ENCODE results near the gene CPZ. TPM values are rescaled to one million over a fixed set of nuclear protein-coding genes. Genes with fewer than 3 reads are reported as not detected.
"Not testable (repeated sequence)": the region's sequence is repeated elsewhere in the genome, so short reads cannot be mapped to it uniquely, and the experiment has no call there.

Gene CPZ
- total RNA-seq, 1 donor from 2014 or later = not detected

DNA sequence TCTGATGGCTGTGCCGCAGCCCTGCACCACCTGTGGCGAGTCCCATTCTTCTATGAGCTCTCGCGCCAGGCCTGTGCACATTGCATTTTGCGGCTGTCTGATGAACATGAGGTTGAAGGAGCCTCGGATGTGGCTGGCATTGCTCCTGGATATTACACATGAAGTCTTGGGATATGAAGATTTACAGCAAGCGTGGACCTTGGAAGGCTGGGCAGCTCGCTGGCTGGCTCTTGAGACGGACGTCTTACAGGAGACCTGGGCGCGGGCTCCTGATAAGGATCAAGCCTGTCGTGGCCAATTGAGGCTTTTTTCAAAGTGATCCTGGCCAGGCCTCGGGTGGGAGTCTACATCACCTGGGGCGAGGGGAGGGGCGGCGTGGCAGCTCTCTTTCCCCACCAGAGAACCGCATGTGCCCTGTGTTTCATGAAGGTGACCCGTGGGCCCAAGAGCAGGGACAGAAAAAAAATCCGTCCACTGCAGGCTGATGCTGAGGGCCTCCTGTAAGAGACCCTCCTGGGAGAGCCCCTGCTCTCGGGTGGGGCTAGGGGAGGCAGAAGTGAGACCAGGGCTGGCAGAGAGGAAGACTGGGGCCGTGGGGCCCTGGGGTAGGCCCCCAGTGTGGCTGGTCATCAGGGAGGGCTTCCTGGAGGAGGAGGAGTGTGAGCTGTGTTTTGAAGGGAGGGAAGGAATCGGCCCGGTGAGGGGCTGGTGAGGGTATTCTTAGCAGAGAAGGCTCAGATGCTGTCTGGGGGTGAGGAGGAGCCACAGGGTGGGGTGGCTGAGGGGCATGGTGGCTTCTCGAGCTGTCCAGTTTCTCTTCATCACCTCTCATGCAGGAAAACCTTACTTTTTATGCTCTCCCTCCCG, 23.6 kb downstream of the CPZ start:
- intact Hi-C loops (cut with micrococcal nuclease) = no loop called here
- no peak overlapping the region for H3K4me3 Mint-ChIP-seq (ENCODE audit: low read depth)
- H3K27ac Mint-ChIP-seq = no peak overlapping the region
- no peaks in the 10 kb centered on the region for H3K27me3 Mint-ChIP-seq (ENCODE audit: low read depth)
- no peak for DNase-seq (ENCODE audit: low spot score)
- H3K36me3 Mint-ChIP-seq (ENCODE audit: low read depth) = no peaks in the 10 kb centered on the region
- H3K4me1 Mint-ChIP-seq (ENCODE audit: low read depth) = no peaks in the 10 kb centered on the region
- no peaks in the 10 kb centered on the region for H3K9me3 Mint-ChIP-seq

DNA sequence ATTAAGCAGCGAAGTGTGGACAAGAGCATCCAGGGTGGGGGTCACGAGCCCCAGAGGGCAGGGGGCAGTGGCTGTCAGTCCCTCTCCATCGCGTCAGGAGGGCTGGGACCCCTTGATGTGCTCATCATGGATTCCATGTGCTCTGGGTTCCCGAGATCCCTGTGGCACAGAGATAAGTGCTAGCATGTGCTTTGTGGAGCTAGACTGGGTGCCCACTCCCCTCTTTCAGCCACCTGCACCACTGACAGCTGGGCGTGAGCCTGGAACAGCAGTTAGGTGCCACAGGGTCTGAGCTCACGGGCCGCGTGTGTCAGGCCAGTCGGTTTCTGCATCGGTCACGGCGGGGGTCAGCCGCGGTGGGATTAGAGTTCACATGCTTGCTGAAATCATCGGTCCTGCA, 24.3 kb downstream of the CPZ start:
- no peaks in the 10 kb centered on the region for H3K27me3 Mint-ChIP-seq (ENCODE audit: low read depth)
- intact Hi-C loops (cut with micrococcal nuclease) = no loop called here
- DNase-seq (ENCODE audit: low spot score) = no peak
- no peaks in the 10 kb centered on the region for H3K36me3 Mint-ChIP-seq (ENCODE audit: low read depth)
- H3K9me3 Mint-ChIP-seq = no peaks in the 10 kb centered on the region
- H3K27ac Mint-ChIP-seq = no peak overlapping the region
- no peak overlapping the region for H3K4me3 Mint-ChIP-seq (ENCODE audit: low read depth)
- no peaks in the 10 kb centered on the region for H3K4me1 Mint-ChIP-seq (ENCODE audit: low read depth)

DNA sequence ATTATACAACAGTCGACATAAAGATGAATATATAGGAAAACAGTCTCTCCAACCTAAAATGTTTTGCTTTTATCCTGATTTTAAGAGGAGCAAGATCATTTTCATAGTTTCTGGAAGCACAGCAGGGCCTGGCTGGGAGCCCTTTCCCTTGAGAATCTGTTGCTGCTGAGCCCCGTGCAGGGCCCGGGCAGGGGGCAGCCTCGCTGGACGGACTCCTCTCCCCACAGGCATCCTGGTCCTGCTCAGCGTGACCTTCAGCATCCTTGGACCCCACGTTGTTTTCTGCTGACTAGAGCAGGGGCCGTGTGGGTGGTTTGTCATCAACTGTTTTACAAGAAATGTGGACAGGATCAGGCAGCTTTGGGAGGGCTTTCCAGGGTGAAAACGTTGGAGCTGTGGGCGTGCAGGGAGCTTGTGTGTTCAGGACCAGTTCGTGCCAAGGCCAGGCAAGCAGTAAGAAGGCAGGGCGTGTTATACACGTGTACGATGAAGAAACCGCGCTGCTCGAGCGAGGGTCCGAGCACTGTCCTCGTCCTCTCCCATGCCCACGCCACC, 25.0 kb downstream of the CPZ start:
- Mint-ChIP-seq H3K36me3 (ENCODE audit: low read depth) (no peaks in the 10 kb centered on the region), H3K9me3 (no peaks in the 10 kb centered on the region), H3K27ac (no peak overlapping the region), H3K27me3 (ENCODE audit: low read depth) (no peaks in the 10 kb centered on the region), H3K4me3 (ENCODE audit: low read depth) (no peak overlapping the region), H3K4me1 (ENCODE audit: low read depth) (no peaks in the 10 kb centered on the region)
- intact Hi-C loops (cut with micrococcal nuclease) = no loop called here
- DNase-seq (ENCODE audit: low spot score) = no peak

DNA sequence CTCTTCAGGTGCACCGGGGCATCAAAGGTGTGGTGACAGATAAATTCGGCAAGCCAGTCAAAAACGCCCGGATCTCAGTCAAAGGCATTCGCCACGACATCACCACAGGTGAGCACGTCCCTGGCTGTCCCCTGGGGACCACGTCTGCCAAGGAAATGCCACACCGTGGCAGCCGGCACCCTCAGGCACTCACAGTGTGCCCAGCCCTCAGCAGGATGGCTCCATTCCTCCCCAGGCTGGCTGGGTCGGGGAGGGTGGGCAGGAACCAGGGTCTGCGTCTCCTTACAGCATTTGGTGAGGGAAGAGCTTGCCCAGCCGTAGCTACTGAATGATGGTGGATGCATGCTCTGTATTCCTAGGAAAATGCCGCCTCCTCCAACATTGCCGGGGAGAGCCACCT, 25.9 kb downstream of the CPZ start:
- Mint-ChIP-seq H3K4me3 (ENCODE audit: low read depth) (no peak overlapping the region), H3K4me1 (ENCODE audit: low read depth) (no peaks in the 10 kb centered on the region), H3K36me3 (ENCODE audit: low read depth) (no peaks in the 10 kb centered on the region), H3K27me3 (ENCODE audit: low read depth) (no peaks in the 10 kb centered on the region), H3K27ac (no peak overlapping the region), H3K9me3 (no peaks in the 10 kb centered on the region)
- no peak for DNase-seq (ENCODE audit: low spot score)
- intact Hi-C loops (cut with micrococcal nuclease) = no loop called here

DNA sequence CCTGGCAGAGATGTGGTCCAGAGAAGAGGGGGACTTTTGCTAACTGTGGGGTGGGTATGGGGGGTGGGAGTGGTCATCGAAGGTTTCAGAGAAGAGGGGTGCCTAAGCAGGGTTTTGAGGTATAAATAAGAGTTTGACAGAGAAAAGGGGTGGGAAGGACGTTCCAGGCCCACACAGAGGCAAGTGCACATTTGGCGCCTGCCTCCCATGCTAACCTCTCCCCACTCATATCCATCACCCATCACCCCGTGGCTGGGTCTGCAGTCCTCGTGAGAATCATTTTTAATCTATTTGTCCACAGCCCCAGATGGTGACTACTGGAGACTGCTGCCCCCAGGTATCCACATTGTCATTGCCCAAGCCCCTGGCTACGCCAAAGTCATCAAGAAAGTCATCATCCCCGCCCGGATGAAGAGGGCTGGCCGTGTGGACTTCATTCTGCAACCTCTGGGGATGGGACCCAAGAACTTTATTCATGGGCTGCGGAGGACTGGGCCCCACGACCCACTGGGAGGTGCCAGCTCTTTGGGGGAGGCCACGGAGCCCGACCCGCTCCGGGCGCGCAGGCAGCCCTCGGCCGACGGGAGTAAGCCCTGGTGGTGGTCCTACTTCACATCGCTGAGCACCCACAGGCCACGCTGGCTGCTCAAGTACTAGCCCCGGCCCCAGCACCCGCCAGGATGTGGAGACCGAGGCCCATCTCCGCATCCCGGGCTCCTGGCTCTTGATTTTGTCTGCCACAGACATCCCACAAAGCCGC, 26.6 kb downstream of the CPZ start:
- Mint-ChIP-seq H3K27ac (no peak overlapping the region), H3K9me3 (no peaks in the 10 kb centered on the region), H3K4me1 (ENCODE audit: low read depth) (no peaks in the 10 kb centered on the region), H3K4me3 (ENCODE audit: low read depth) (no peak overlapping the region), H3K27me3 (ENCODE audit: low read depth) (no peaks in the 10 kb centered on the region), H3K36me3 (ENCODE audit: low read depth) (no peaks in the 10 kb centered on the region)
- DNase-seq (ENCODE audit: low spot score) = no peak
- intact Hi-C loops (cut with micrococcal nuclease) = no loop called here

DNA sequence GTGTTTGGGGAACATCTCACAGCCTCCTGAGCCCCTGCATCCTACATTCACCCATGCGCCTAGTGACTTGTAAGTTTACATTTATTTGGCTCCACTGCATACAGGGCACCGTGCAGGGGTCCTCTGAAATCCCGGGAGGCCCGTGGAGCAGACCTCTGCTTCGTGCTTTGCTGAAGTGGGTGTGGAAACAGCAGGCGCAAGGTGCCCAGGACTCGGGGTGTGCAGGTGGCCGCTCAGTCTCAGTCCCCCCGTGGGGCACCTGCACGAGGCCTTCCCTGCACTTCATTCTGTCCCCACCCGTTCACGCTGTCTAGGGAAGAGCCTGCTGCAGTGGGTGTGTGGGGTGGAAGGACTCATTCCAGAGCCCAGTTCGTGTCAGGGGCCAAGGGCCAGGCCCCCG, 28.6 kb downstream of the CPZ start:
- H3K27me3 Mint-ChIP-seq (ENCODE audit: low read depth); H3K4me1 Mint-ChIP-seq (ENCODE audit: low read depth); H3K4me3 Mint-ChIP-seq (ENCODE audit: low read depth); H3K9me3 Mint-ChIP-seq; H3K27ac Mint-ChIP-seq; intact Hi-C loops (cut with micrococcal nuclease); DNase-seq (ENCODE audit: low spot score); H3K36me3 Mint-ChIP-seq (ENCODE audit: low read depth): not testable (repeated sequence)

DNA sequence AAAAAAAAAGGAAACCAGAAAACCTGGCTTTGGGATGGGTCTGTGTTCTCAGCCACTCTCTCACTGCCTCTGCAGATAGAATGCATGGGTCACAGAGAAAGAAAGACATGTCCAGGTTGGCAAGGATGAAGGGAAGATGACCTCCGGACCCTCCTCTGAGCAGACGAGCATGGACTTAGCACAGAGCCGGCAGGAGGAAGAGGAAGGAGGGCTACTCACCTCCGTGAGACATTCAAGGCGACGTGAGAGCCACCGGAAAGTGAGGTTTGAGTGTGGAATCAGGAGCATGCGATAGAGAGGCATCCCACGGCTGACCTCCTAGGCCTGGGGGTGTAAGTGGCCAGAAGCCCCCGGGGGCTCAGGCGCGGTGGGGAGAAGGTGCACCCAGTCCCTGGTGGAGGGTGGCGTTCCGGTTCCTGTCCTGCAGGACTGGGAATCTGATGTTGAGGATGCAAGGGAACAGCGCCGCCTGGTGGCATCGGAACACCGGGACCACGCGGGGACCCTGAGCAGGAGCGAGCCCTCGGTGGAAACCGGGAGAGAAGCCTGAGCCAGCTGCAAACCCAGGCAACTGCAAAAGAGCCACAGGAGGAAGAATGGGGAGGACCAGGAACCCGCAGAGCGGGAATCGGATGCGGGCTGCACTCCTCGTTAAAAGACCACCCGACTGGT, 32.2 kb downstream of the CPZ start:
- H3K4me1 Mint-ChIP-seq (ENCODE audit: low read depth); DNase-seq (ENCODE audit: low spot score); H3K27me3 Mint-ChIP-seq (ENCODE audit: low read depth); H3K27ac Mint-ChIP-seq; H3K36me3 Mint-ChIP-seq (ENCODE audit: low read depth); H3K4me3 Mint-ChIP-seq (ENCODE audit: low read depth); H3K9me3 Mint-ChIP-seq; intact Hi-C loops (cut with micrococcal nuclease): not testable (repeated sequence)

DNA sequence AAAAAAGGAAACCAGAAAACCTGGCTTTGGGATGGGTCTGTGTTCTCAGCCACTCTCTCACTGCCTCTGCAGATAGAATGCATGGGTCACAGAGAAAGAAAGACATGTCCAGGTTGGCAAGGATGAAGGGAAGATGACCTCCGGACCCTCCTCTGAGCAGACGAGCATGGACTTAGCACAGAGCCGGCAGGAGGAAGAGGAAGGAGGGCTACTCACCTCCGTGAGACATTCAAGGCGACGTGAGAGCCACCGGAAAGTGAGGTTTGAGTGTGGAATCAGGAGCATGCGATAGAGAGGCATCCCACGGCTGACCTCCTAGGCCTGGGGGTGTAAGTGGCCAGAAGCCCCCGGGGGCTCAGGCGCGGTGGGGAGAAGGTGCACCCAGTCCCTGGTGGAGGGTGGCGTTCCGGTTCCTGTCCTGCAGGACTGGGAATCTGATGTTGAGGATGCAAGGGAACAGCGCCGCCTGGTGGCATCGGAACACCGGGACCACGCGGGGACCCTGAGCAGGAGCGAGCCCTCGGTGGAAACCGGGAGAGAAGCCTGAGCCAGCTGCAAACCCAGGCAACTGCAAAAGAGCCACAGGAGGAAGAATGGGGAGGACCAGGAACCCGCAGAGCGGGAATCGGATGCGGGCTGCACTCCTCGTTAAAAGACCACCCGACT, 37.8 kb downstream of the CPZ start:
- H3K36me3 Mint-ChIP-seq (ENCODE audit: low read depth); H3K27ac Mint-ChIP-seq; intact Hi-C loops (cut with micrococcal nuclease); H3K4me3 Mint-ChIP-seq (ENCODE audit: low read depth); H3K4me1 Mint-ChIP-seq (ENCODE audit: low read depth); H3K9me3 Mint-ChIP-seq; H3K27me3 Mint-ChIP-seq (ENCODE audit: low read depth); DNase-seq (ENCODE audit: low spot score): not testable (repeated sequence)

DNA sequence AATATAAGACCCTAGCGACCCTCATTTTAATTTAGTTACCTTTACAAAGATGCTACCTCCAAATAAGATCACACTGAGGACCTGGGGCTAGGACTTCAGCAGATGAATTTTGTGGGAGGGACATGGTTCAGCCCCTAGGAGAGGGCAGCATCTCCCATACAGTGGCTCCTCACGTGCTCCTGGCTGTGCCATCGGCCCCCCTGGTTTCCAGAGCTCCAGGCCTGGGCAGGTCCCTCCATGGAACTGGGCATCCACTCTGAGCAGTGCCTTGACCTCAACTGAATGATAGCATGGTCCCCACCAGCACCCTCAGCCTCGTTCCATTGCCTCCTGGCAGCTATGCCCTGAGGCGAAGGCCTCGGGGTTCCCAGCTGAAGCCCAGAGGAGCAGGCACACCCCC, 39.3 kb downstream of the CPZ start:
- DNase-seq (ENCODE audit: low spot score); H3K4me1 Mint-ChIP-seq (ENCODE audit: low read depth); H3K4me3 Mint-ChIP-seq (ENCODE audit: low read depth); intact Hi-C loops (cut with micrococcal nuclease); H3K27ac Mint-ChIP-seq; H3K9me3 Mint-ChIP-seq; H3K36me3 Mint-ChIP-seq (ENCODE audit: low read depth); H3K27me3 Mint-ChIP-seq (ENCODE audit: low read depth): not testable (repeated sequence)

DNA sequence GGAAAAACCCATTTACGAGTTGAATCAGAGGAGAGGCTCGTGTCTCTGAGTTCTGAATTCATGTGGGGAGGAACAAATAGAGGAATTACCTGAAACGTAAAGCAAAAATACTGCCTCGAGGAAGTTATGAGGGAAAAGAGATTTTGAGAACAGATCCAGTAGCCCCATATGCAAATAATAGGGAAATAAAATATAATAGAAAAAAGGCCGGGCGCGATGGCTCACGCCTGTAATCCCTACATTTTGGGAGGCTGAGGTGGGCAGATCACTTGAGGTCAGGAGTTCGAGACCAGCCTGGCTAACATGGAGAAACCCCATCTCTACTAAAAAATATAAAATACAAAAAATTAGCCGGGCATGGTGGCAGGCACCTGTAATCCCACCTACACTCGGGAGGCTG, 42.2 kb downstream of the CPZ start:
- H3K36me3 Mint-ChIP-seq (ENCODE audit: low read depth); H3K4me1 Mint-ChIP-seq (ENCODE audit: low read depth); H3K27ac Mint-ChIP-seq; H3K9me3 Mint-ChIP-seq; intact Hi-C loops (cut with micrococcal nuclease); DNase-seq (ENCODE audit: low spot score); H3K4me3 Mint-ChIP-seq (ENCODE audit: low read depth); H3K27me3 Mint-ChIP-seq (ENCODE audit: low read depth): not testable (repeated sequence)

DNA sequence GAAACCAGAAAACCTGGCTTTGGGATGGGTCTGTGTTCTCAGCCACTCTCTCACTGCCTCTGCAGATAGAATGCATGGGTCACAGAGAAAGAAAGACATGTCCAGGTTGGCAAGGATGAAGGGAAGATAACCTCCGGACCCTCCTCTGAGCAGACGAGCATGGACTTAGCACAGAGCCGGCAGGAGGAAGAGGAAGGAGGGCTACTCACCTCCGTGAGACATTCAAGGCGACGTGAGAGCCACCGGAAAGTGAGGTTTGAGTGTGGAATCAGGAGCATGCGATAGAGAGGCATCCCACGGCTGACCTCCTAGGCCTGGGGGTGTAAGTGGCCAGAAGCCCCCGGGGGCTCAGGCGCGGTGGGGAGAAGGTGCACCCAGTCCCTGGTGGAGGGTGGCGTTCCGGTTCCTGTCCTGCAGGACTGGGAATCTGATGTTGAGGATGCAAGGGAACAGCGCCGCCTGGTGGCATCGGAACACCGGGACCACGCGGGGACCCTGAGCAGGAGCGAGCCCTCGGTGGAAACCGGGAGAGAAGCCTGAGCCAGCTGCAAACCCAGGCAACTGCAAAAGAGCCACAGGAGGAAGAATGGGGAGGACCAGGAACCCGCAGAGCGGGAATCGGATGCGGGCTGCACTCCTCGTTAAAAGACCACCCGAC, 43.5 kb downstream of the CPZ start:
- DNase-seq (ENCODE audit: low spot score); H3K27ac Mint-ChIP-seq; H3K9me3 Mint-ChIP-seq; H3K27me3 Mint-ChIP-seq (ENCODE audit: low read depth); H3K36me3 Mint-ChIP-seq (ENCODE audit: low read depth); H3K4me1 Mint-ChIP-seq (ENCODE audit: low read depth); intact Hi-C loops (cut with micrococcal nuclease); H3K4me3 Mint-ChIP-seq (ENCODE audit: low read depth): not testable (repeated sequence)

DNA sequence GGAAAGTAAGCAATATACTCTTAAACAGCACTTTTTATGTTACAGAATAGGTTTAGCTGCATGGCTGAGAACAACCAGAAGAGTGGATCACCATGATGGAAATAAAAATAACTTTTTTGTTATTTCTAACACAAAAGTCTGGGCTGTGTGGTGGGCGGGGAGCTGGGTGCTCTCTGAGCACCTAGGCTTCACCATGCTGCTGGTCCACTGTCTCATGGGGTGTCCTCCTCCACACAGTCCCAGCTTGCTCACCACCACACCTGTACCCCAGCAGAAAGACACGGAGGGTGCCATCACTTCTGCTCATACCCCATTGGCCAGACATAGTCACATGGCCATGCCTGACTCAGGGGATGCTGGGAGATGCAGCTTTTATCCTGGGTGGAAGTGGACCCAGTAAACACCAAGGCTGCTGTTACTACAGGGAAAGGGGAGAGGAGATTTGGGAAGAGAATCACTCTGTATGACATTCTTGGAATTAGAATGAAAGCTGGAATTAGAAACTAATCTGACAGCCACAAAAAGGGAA, 45.0 kb downstream of the CPZ start:
- no peak for DNase-seq (ENCODE audit: low spot score)
- Mint-ChIP-seq H3K9me3 (no peaks in the 10 kb centered on the region), H3K27me3 (ENCODE audit: low read depth) (no peaks in the 10 kb centered on the region), H3K4me1 (ENCODE audit: low read depth) (no peaks in the 10 kb centered on the region), H3K36me3 (ENCODE audit: low read depth) (no peaks in the 10 kb centered on the region), H3K27ac (no peak overlapping the region), H3K4me3 (ENCODE audit: low read depth) (no peak overlapping the region)
- intact Hi-C loops (cut with micrococcal nuclease) = no loop called here

All from activated T-helper 2 cell treated with anti-CD3 and anti-CD28 coated beads, Interferon-gamma antibody, Interleukin-2, Interleukin-4, amounts not matched to agents 10 μg/mL and 5 μg/mL and 100 μg/mL, durations not matched to agents 14 hours and 24 hours and 36 hours (primary cell).